Measurements from ENCODE around the gene CHPF.

DNA sequence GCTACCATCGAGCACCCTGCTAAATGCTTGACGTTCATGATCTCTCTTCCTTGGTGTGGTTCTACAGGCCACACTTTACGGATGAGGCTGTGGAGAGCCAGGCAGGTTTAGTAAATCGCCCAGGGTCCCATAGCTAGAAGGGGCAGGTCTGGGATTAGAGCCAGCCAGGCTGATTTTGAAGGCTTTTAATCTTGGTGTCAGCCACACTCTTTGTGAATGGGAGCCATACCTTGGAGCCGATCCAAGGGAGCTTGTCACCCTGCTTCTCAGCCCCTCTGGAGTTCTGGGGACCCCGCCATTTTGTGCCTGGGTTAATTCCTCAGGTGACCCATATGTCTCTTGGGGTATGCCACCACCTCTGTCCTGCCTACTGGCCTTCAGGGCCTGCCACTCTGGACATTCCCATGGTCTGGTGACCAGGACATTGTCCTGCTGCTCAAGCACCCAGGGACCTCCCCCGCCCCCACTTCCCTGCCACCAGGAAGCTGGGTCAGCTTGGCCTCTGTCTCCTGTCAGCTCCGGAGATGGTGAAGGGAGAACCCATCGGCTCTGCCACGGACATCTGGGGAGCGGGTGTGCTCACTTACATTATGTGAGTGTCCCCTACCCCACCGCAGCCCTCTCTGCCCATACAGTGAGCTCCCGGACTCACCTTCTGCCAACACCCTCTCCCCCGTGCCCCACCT, 52.2 kb downstream of the CHPF start:
- TF ChIP-seq POLR2A (IDR thresholded peaks at IDR 0.05): no peak
- TF ChIP-seq, protein P1, sequence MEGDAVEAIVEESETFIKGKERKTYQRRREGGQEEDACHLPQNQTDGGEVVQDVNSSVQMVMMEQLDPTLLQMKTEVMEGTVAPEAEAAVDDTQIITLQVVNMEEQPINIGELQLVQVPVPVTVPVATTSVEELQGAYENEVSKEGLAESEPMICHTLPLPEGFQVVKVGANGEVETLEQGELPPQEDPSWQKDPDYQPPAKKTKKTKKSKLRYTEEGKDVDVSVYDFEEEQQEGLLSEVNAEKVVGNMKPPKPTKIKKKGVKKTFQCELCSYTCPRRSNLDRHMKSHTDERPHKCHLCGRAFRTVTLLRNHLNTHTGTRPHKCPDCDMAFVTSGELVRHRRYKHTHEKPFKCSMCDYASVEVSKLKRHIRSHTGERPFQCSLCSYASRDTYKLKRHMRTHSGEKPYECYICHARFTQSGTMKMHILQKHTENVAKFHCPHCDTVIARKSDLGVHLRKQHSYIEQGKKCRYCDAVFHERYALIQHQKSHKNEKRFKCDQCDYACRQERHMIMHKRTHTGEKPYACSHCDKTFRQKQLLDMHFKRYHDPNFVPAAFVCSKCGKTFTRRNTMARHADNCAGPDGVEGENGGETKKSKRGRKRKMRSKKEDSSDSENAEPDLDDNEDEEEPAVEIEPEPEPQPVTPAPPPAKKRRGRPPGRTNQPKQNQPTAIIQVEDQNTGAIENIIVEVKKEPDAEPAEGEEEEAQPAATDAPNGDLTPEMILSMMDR (IDR thresholded peaks at IDR 0.05 in 4 of 5, conservative IDR thresholded peaks at IDR 0.05 in 1 of 5): no peak

All from gastrocnemius medialis (tissue), 4 donors.